WTC11 (cell line): Measurements from ENCODE around the gene CFAP221.

ENCODE experiments used
- CTCF ChIP-seq: fragments of 200-600 bp; IDR thresholded peaks from 2 replicates; pipeline ENCODE4 v1.8.0; 2022; ENCODE audit warnings: antibody characterized with exemption
- JUN ChIP-seq: sonication (generic); formaldehyde crosslinking; IDR thresholded peaks from 2 replicates; pipeline ENCODE4 v1.8.0; 2023; ENCODE audit warnings: mild to moderate bottlenecking, missing genetic modification reagents
- NFYB ChIP-seq: sonication (generic); formaldehyde crosslinking; conservative IDR thresholded peaks from 2 replicates; pipeline ENCODE4 v1.8.0; 2022; ENCODE audit warnings: low read depth, missing genetic modification reagents
- SMAD3 ChIP-seq: sonication (generic); formaldehyde crosslinking; IDR thresholded peaks from 2 replicates; pipeline ENCODE4 v1.8.0; 2022; ENCODE audit warnings: missing genetic modification reagents, mild to moderate bottlenecking, borderline replicate concordance
- SP1 ChIP-seq: sonication (generic); formaldehyde crosslinking; conservative IDR thresholded peaks from 2 replicates; pipeline ENCODE4 v1.8.1; 2022; ENCODE audit warnings: missing genetic modification reagents
- USF1 ChIP-seq: sonication (generic); formaldehyde crosslinking; IDR thresholded peaks from 2 replicates; pipeline ENCODE4 v1.8.0; 2022; ENCODE audit warnings: mild to moderate bottlenecking, missing genetic modification reagents
- ZSCAN18 ChIP-seq: fragments of 250-450 bp; sonication (Bioruptor Pico); IDR thresholded peaks from 2 replicates; pipeline ENCODE4 v2.1.2; 2022; ENCODE audit warnings: mild to moderate bottlenecking, moderate library complexity

GRCh38 chr2:119544939-119545475, 758 bp downstream of the CFAP221 start:
- TF ChIP-seq CTCF (no peak), ZSCAN18 (no peak), NFYB (CRISPR knock-in tag) (no peak), USF1 (CRISPR knock-in tag) (no peak), JUN (CRISPR knock-in tag) (no peak), SP1 (CRISPR knock-in tag) (no peak), SMAD3 (no peak)
